HUES64 (cell line): Measurements from ENCODE around the gene GPANK1.

Source experiments
- H3K27ac ChIP-seq: 2 replicates; pipeline ENCODE4 v1.7.0; 2013; ENCODE audit warnings: low read depth, low read length, inconsistent platforms
- H3K27me3 ChIP-seq: 2 replicates; pipeline ENCODE4 v1.6.1; 2013; ENCODE audit warnings: mild to moderate bottlenecking, low read length; ENCODE audit not compliant: insufficient read depth
- H3K36me3 ChIP-seq: 2 replicates; pipeline ENCODE4 v1.6.1; 2013; ENCODE audit warnings: mild to moderate bottlenecking, low read length; ENCODE audit not compliant: insufficient read depth
- H3K4me1 ChIP-seq: 2 replicates; pipeline ENCODE4 v1.6.1; 2013; ENCODE audit warnings: mild to moderate bottlenecking, low read length, moderate library complexity; ENCODE audit not compliant: insufficient read depth
- H3K4me3 ChIP-seq: 2 replicates; pipeline ENCODE4 v1.5.1; 2013; ENCODE audit warnings: mild to moderate bottlenecking, low read length, moderate library complexity
- H3K9ac ChIP-seq: 2 replicates; pipeline ENCODE4 v1.6.1; 2013; ENCODE audit warnings: mild to moderate bottlenecking, low read depth, low read length
- H3K9me3 ChIP-seq: 2 replicates; pipeline ENCODE4 v1.6.1; 2013; ENCODE audit warnings: low read depth, low read length; ENCODE audit not compliant: insufficient read depth
- WGBS: fragments of 150-250, 120-280 bp; methylation state at CpG from one replicate; pipeline ENCODE4 v1.1.7; 2013; ENCODE audit warnings: missing lambda C conversion rate; 5-methylcytosine and 5-hydroxymethylcytosine counted together

Gene GPANK1

DNA sequence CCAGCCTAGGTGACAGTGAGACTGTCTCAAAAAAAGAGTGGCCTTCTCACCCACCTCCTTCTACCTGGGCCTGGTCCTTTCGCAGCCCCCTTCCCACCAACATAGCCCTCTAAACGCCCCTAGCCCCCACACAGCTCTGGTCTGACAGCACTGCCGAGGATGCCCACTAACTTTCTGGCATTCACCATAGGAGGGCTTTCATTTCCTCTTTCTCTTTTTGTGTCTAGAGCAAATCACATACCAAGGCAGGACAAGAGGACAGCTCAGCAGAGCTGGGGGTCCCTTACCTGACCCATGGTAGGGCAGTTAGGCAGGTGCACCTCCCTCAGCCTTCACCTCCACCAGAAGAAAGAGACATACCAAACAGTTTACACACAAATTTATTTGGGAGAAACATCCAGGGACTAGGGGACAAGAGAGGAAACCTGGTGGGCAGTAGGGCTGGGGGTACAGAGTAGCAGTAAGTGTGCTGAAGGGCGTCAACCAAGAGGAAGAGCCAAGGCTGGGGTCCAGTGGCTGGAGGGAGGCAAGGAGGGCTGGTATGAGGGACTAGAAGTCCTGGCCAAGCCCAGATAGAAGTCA, 11.6 kb upstream of the GPANK1 start:
- no peak overlapping the region for H3K27ac ChIP-seq
- no peaks in the 10 kb centered on the region for H3K4me1 ChIP-seq

DNA sequence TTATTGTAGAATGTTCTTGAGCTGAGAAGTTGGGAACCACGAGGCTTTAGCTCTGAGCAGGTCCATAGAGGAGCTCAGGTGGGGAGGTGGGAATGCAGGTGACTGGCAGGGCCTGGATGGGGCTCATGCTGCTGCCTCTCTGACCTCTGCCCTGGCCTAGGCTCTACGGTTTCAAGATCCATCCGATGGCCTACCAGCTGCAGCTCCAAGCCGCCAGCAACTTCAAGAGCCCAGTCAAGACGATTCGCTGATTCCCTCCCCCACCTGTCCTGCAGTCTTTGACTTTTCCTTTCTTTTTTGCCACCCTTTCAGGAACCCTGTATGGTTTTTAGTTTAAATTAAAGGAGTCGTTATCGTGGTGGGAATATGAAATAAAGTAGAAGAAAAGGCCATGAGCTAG, 4.9 kb upstream of the GPANK1 start, which contains the start of gene LY6G5B:
Gene LY6G5B, plus strand, starts transcription at position 301 of the 400 bp plus-strand sequence. CDS start 975 bp downstream, outside the sequence.
- WGBS, result 89% methylated on average over 8 of the region's 8 CpGs
- Histone ChIP-seq H3K9me3 (no peaks in the 10 kb centered on the region), H3K4me1 (no peaks in the 10 kb centered on the region), H3K4me3 (no peak within 1 kb of the TSS), H3K9ac (no peak within 1 kb of the TSS), H3K27me3 (no peaks in the 10 kb centered on the region), H3K36me3 (peaks cover 64% of the 10 kb centered on the region), H3K27ac (no peak within 1 kb of the TSS)

More for the DNA sequence above, 11.6 kb upstream of the GPANK1 start:
- Histone ChIP-seq H3K36me3 (peaks cover 18% of the 10 kb centered on the region), H3K4me3 (no peak overlapping the region), H3K9me3 (no peaks in the 10 kb centered on the region), H3K27me3 (peaks cover 6% of the 10 kb centered on the region), H3K9ac (no peak overlapping the region)
- 81% methylated on average over 4 of the region's 4 CpGs for WGBS

DNA sequence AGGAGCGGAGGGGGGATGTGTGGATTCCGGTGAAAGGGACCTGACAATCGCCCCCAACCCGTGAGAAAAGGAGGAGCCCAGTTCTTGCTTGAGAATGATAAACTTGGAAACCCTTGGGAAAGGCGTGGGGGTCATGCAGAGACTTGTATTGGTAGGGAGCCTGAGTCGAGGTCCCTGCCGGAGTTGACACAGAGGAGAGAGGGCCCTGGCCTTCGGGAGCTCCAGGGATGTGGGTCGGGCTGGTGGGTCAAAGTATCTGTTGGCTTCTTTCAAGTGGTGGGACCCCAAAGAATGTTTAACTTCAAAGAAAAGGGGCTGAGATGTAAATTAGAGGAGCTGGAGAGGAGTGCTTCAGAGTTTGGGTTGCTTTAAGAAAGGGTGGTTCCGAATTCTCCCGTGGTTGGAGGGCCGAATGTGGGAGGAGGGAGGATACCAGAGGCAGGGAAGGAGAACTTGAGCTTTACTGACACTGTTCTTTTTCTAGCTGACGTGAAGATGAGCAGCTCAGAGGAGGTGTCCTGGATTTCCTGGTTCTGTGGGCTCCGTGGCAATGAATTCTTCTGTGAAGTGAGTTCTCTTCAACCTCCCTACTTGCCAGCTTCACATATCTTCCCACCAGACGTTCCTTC, 1.7 kb upstream of the GPANK1 start:
- peak overlapping the region; percentile 82 for H3K27ac ChIP-seq
- H3K9me3 ChIP-seq, result no peaks in the 10 kb centered on the region
- peak overlapping the region; percentile 87 for H3K9ac ChIP-seq
- H3K4me1 ChIP-seq, result peaks cover 12% of the 10 kb centered on the region
- peak overlapping the region; percentile 96 for H3K4me3 ChIP-seq
- 12% methylated on average over 15 of the region's 15 CpGs for WGBS
- peaks cover 72% of the 10 kb centered on the region for H3K36me3 ChIP-seq
- H3K27me3 ChIP-seq, result no peaks in the 10 kb centered on the region

DNA sequence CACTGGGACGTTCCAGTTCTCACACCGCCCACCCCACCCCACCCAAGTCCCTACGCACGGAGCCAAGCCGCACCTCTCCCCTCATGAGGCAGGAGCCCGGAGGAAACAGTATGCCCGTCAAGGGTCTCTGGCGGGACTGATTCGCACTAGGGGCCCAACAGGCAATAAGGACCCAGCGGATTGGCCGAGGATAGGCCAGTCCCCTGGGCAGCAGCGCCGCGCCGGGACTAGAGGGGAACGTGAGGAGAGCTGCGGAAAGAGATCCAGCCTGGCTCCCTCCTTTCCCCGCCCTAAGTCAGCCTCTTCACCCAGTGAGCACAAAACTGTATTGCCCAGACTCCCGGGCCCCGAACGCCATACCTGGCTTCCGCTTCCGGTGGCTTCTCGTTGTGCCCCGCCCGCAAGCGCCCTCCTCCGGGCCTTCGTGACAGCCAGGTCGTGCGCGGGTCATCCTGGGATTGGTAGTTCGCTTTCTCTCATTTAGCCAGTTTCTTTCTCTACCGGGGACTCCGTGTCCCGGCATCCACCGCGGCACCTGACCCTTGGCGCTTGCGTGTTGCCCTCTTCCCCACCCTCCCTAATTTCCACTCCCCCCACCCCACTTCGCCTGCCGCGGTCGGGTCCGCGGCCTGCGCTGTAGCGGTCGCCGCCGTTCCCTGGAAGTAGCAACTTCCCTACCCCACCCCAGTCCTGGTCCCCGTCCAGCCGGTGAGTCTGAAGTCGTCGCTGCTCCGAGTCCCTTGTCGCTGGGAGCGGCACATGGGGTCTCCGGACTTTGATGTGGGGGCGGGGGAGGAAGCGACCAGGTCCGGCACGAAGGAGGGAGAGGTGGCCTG, 922 bp upstream of the GPANK1 start, which contains the start of gene CSNK2B:
Gene CSNK2B, plus strand, starts transcription at position 580 of the 836 bp plus-strand sequence. CDS start 752 bp downstream, outside the sequence.
- Histone ChIP-seq H3K4me3 (peak within 1 kb of the TSS; percentile 96), H3K36me3 (peaks cover 65% of the 10 kb centered on the region), H3K27ac (peak within 1 kb of the TSS; percentile 99), H3K9me3 (no peaks in the 10 kb centered on the region), H3K4me1 (peaks cover 16% of the 10 kb centered on the region), H3K27me3 (no peaks in the 10 kb centered on the region), H3K9ac (peak within 1 kb of the TSS; percentile 96)
- WGBS, result under 1% methylated on average over 63 of the region's 63 CpGs

DNA sequence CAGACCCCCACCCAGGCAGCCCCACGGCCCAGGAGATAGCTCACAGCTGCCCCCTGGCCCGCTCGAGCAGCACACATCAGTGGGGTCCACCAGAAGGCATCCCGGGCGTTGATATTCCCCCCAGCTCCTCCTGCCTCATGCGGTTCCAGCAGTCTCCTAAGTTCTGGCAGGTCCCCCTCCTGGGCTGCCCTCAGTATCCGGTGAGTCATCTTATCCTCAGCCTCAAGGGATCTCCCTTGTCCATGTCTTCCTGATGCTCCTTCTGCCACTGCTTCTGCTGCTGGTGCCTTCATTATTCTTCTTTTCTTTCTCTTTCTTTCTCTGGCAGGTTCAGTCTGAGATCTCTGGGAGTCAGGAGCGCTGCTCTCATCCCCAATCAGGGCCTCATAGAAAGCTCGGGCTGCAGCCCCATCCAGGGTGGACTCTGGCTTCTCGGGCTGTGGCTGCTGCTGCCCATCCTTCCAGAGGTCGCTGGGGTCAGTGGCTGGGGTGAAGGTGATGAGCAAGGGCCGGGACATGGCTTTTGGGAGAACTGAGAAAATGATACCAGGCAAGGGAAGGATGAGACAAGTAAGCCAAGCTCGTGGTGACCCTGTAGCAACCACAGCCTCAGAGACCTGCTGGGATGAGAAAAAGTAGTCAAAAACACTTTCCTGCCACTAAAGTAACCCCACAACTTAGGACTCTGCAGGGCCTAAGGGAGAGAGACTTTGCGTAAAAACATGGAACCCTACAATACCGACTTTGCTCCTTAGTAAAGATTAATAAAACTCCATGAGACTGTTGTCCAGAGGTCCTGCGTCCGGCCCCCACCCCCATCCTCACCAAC, 622 bp downstream of the GPANK1 start:
- Histone ChIP-seq H3K9ac (peak overlapping the region; percentile 96), H3K27ac (peak overlapping the region; percentile 99), H3K4me1 (peaks cover 19% of the 10 kb centered on the region), H3K9me3 (no peaks in the 10 kb centered on the region), H3K4me3 (peak overlapping the region; percentile 96), H3K27me3 (no peaks in the 10 kb centered on the region), H3K36me3 (peaks cover 49% of the 10 kb centered on the region)
- 43% methylated on average over 17 of the region's 17 CpGs for WGBS

DNA sequence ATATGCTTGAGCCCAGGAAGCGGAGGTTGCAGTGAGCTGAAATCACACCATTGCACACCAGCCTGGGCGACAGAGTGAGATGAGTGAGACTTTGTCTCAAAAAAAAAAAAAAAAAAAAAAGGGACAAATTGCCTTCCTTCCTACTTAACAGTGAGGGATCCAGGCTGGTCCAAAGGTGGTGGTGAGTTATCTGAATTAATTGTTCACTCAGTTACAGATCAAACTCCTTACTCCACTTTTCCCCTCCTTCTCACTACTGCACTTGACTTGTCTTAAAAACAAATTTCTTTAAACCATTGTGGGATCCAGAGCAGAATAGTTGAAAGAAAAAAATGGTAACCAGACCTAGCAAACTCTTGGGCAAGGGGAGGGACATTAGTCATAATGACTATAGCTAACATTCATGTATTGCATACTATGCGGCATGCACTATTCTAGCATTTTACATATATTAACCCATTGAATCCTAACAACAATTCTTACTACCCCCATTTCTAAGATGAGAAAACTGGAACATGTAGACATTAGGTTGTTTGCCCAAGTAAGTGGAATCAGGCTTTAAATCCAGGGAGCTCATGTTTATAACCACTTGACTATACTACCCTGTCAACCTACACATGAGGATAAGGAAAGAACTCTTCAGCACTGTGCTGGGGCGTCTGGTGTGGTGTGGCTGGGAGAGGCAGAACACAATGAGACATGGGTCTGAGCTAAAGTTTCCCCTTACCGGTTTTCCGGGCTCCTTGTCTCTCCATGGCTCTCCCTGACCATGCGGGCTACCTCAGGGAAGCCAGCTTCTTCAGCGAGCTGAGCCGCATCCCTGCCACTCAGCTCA, 1.5 kb downstream of the GPANK1 start:
- no peak overlapping the region; the same call in 1 of the 2 replicates for H3K9ac ChIP-seq
- H3K27me3 ChIP-seq, result no peaks in the 10 kb centered on the region
- H3K27ac ChIP-seq, result peak overlapping the region; percentile 20
- peaks cover 19% of the 10 kb centered on the region for H3K4me1 ChIP-seq
- H3K36me3 ChIP-seq, result peaks cover 41% of the 10 kb centered on the region
- H3K4me3 ChIP-seq, result peak overlapping the region; percentile 96
- 86% methylated on average over 8 of the region's 9 CpGs for WGBS
- H3K9me3 ChIP-seq, result no peaks in the 10 kb centered on the region

DNA sequence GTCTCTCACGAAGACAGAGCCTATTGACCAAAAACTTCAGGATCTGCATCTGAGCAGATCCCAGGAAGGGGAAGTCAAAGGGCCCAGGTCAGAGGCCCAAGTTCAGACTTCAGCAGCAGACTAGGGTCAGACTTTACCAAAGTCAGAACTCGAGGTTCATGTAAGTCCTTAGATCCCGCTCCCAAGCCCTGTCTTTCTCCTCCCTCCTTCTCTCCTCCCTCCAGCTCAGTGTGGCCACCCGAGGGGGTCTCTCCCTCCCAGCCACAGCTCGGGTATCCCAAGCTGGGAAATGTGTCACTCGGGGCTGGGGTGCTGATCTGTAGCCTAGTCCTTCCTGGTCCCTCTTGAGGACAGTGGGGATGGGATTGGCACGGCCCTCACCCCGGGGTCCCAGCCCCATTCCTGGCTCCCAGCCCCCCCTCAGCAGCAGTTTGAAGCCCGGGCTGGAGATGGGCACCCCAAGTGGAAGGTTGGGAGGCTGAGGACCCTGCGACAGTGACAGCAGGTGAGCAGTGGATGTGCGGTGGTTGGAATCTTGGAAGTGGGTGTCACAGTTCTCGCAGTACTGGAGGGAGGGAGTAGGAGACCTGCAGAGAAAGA, 2.6 kb downstream of the GPANK1 start:
- WGBS, result 96% methylated on average over 12 of the region's 12 CpGs
- peaks cover 40% of the 10 kb centered on the region for H3K36me3 ChIP-seq
- H3K27ac ChIP-seq, result no peak overlapping the region
- no peaks in the 10 kb centered on the region for H3K9me3 ChIP-seq
- no peak overlapping the region for H3K4me3 ChIP-seq
- H3K27me3 ChIP-seq, result no peaks in the 10 kb centered on the region
- H3K4me1 ChIP-seq, result peaks cover 19% of the 10 kb centered on the region
- H3K9ac ChIP-seq, result no peak overlapping the region

DNA sequence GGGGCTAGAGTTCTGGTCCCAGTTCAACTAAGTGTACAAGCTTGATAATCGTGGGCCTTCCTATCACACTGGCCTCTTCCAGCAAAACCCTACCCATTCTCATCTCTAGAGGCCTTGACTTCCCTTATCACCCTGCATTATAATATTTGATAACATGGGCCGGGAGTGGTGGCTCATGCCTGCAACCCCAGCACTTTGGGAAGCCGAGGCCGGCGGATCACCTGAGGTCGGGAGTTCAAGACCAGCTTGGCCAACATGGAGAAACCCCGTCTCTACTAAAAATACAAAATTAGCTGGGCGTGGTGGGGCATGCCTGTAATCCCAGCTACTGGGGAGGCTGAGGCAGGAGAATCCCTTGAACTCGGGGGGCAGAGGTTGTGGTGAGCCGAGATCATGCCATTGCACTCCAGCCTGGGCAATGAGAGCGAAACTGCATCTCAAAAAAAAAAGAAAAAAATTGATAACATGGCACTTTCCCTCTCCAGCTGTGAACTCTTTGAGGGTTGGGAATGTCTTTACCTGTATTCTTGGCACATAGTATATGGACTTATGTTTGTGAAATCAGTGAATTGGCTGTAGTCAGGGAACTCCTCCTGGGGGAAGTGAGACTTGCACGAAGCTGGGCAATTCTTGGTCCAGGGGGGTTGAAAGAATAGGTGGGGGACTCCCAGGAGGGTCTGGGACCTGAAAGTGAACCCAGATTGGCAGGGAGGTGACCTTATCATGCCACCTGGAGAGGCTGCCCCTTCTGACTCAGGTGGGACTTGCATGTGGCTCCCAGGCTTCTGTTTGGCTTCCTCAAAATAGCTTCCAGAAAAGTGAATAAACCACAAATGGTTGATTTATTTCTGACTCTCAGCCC, 3.3 kb downstream of the GPANK1 start:
- Histone ChIP-seq H3K9me3 (no peaks in the 10 kb centered on the region), H3K36me3 (peaks cover 38% of the 10 kb centered on the region), H3K4me1 (peaks cover 19% of the 10 kb centered on the region), H3K4me3 (peak overlapping the region; percentile 83), H3K27ac (peak overlapping the region; percentile 81), H3K9ac (peak overlapping the region; percentile 91; the same call in 1 of the 2 replicates), H3K27me3 (no peaks in the 10 kb centered on the region)
- WGBS, result 91% methylated on average over 12 of the region's 12 CpGs
